ENCODE results near the gene GLI3. TPM values are rescaled to one million over a fixed set of nuclear protein-coding genes. Genes with fewer than 3 reads are reported as not detected.

GLI3 gene
- total and polyA plus RNA-seq, 2 of the 8 experiments (the other 6 are each of a cell fraction or from before 2014, with no cell fraction given): 8.0 to 31.1 TPM

DNA sequence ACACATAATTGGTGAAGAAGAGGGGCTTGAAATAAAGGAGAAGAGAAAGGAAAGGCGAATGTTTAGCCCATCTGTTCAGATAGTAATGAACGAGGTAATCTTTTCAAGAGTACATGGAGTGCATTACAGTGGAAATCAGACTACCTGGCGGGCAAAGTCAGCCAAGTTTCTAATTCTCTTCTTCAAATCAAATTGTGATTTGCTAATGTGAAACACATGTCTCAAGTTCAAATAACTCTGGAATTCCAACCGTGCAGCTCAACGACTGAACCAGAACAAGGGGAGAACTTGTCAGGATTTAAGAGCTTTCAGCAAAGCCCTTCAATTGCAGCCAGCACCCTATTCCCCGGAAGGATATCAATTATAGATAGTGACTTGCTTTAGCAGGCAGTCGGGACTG, 216.9 kb downstream of the GLI3 start (continued):
- TF ChIP-seq, protein P1, sequence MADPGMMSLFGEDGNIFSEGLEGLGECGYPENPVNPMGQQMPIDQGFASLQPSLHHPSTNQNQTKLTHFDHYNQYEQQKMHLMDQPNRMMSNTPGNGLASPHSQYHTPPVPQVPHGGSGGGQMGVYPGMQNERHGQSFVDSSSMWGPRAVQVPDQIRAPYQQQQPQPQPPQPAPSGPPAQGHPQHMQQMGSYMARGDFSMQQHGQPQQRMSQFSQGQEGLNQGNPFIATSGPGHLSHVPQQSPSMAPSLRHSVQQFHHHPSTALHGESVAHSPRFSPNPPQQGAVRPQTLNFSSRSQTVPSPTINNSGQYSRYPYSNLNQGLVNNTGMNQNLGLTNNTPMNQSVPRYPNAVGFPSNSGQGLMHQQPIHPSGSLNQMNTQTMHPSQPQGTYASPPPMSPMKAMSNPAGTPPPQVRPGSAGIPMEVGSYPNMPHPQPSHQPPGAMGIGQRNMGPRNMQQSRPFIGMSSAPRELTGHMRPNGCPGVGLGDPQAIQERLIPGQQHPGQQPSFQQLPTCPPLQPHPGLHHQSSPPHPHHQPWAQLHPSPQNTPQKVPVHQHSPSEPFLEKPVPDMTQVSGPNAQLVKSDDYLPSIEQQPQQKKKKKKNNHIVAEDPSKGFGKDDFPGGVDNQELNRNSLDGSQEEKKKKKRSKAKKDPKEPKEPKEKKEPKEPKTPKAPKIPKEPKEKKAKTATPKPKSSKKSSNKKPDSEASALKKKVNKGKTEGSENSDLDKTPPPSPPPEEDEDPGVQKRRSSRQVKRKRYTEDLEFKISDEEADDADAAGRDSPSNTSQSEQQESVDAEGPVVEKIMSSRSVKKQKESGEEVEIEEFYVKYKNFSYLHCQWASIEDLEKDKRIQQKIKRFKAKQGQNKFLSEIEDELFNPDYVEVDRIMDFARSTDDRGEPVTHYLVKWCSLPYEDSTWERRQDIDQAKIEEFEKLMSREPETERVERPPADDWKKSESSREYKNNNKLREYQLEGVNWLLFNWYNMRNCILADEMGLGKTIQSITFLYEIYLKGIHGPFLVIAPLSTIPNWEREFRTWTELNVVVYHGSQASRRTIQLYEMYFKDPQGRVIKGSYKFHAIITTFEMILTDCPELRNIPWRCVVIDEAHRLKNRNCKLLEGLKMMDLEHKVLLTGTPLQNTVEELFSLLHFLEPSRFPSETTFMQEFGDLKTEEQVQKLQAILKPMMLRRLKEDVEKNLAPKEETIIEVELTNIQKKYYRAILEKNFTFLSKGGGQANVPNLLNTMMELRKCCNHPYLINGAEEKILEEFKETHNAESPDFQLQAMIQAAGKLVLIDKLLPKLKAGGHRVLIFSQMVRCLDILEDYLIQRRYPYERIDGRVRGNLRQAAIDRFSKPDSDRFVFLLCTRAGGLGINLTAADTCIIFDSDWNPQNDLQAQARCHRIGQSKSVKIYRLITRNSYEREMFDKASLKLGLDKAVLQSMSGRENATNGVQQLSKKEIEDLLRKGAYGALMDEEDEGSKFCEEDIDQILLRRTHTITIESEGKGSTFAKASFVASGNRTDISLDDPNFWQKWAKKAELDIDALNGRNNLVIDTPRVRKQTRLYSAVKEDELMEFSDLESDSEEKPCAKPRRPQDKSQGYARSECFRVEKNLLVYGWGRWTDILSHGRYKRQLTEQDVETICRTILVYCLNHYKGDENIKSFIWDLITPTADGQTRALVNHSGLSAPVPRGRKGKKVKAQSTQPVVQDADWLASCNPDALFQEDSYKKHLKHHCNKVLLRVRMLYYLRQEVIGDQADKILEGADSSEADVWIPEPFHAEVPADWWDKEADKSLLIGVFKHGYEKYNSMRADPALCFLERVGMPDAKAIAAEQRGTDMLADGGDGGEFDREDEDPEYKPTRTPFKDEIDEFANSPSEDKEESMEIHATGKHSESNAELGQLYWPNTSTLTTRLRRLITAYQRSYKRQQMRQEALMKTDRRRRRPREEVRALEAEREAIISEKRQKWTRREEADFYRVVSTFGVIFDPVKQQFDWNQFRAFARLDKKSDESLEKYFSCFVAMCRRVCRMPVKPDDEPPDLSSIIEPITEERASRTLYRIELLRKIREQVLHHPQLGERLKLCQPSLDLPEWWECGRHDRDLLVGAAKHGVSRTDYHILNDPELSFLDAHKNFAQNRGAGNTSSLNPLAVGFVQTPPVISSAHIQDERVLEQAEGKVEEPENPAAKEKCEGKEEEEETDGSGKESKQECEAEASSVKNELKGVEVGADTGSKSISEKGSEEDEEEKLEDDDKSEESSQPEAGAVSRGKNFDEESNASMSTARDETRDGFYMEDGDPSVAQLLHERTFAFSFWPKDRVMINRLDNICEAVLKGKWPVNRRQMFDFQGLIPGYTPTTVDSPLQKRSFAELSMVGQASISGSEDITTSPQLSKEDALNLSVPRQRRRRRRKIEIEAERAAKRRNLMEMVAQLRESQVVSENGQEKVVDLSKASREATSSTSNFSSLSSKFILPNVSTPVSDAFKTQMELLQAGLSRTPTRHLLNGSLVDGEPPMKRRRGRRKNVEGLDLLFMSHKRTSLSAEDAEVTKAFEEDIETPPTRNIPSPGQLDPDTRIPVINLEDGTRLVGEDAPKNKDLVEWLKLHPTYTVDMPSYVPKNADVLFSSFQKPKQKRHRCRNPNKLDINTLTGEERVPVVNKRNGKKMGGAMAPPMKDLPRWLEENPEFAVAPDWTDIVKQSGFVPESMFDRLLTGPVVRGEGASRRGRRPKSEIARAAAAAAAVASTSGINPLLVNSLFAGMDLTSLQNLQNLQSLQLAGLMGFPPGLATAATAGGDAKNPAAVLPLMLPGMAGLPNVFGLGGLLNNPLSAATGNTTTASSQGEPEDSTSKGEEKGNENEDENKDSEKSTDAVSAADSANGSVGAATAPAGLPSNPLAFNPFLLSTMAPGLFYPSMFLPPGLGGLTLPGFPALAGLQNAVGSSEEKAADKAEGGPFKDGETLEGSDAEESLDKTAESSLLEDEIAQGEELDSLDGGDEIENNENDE (IDR thresholded peaks at IDR 0.05; ENCODE audit: insufficient replicate concordance, low read length): no peak
- TF ChIP-seq RXRA (IDR thresholded peaks at IDR 0.05; ENCODE audit: insufficient read depth, low read depth, low read length) (no peak), RBBP5 (IDR thresholded peaks at IDR 0.05; ENCODE audit: borderline replicate concordance, low read depth, low read length) (no peak), NANOG (IDR thresholded peaks at IDR 0.05; ENCODE audit: insufficient read depth, low read depth, low read length, poor library complexity, severe bottlenecking) (no peak), TAF7 (optimal IDR thresholded peaks at IDR 0.05; ENCODE audit: borderline replicate concordance, low read depth, low read length) (no peak), RFX5 (IDR thresholded peaks at IDR 0.05; ENCODE audit: borderline replicate concordance, low read depth, low read length) (no peak), SRF (IDR thresholded peaks at IDR 0.05; ENCODE audit: low read depth, low read length) (no peak), RNF2 (IDR thresholded peaks at IDR 0.05; ENCODE audit: borderline replicate concordance, low read depth, low read length, missing control alignments, poor library complexity, severe bottlenecking) (no peak), KDM4A (IDR thresholded peaks at IDR 0.05; ENCODE audit: low read depth, low read length, severe bottlenecking) (no peak), SP2 (IDR thresholded peaks at IDR 0.05; ENCODE audit: low read length) (no peak)
- TF ChIP-seq, protein P2, sequence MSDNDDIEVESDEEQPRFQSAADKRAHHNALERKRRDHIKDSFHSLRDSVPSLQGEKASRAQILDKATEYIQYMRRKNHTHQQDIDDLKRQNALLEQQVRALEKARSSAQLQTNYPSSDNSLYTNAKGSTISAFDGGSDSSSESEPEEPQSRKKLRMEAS (IDR thresholded peaks at IDR 0.05): no peak
